NCI-H146 treated with DMSO at 0.1 percent for 48 hours (cell line): ENCODE data around the gene NNMT.
"Not testable (repeated sequence)": the region's sequence is repeated elsewhere in the genome, so short reads cannot be mapped to it uniquely, and the experiment has no call there.

Experiments
- DNase-seq: peaks from one replicate; lab custom pipeline; 2025; ENCODE audit not compliant: unreplicated experiment; lab: John Stamatoyannopoulos, UW

Gene NNMT

GRCh38 chr11:114304969-114305368, 8.8 kb downstream of the NNMT start:
- no peak for DNase-seq

GRCh38 chr11:114307524-114308203, 11.5 kb downstream of the NNMT start:
- no peak for DNase-seq

GRCh38 chr11:114308689-114309089, 12.5 kb downstream of the NNMT start:
- peak; percentile 24 for DNase-seq

GRCh38 chr11:114309517-114309916, 13.3 kb downstream of the NNMT start:
- no peak for DNase-seq

- no peak for DNase-seq
Measured at GRCh38 chr11:114310095-114310494, 13.9 kb downstream of the NNMT start.

- no peak for DNase-seq
Measured at GRCh38 chr11:114311946-114312345, 15.7 kb downstream of the NNMT start.

- no peak for DNase-seq
Measured at GRCh38 chr11:114314096-114314495, 17.9 kb downstream of the NNMT start.

- DNase-seq, result peak; percentile 89
Measured at GRCh38 chr11:114315749-114316368, 19.7 kb downstream of the NNMT start.

- DNase-seq, result no peak
Measured at GRCh38 chr11:114316980-114317786, 21.0 kb downstream of the NNMT start.

- DNase-seq, result peak; percentile 74
Measured at GRCh38 chr11:114317787-114318137, 21.6 kb downstream of the NNMT start.

GRCh38 chr11:114318361-114318760, 22.2 kb downstream of the NNMT start:
- peak; percentile 97 for DNase-seq

- DNase-seq, result no peak
Measured at GRCh38 chr11:114319716-114320328, 23.6 kb downstream of the NNMT start.

- no peak for DNase-seq
Measured at GRCh38 chr11:114321621-114322257, 25.5 kb downstream of the NNMT start.

GRCh38 chr11:114322934-114323333, 26.7 kb downstream of the NNMT start:
- no peak for DNase-seq

GRCh38 chr11:114326151-114326550, 30.0 kb downstream of the NNMT start:
- DNase-seq, result no peak

GRCh38 chr11:114326776-114327175, 30.6 kb downstream of the NNMT start:
- DNase-seq, result no peak

- DNase-seq, result no peak
Measured at GRCh38 chr11:114330373-114330772, 34.2 kb downstream of the NNMT start.

GRCh38 chr11:114340311-114341131, 44.3 kb downstream of the NNMT start:
- no peak for DNase-seq

GRCh38 chr11:114341667-114342066, 45.5 kb downstream of the NNMT start:
- not testable (repeated sequence) for DNase-seq

GRCh38 chr11:114342476-114342875, 46.3 kb downstream of the NNMT start:
- no peak for DNase-seq
